DND-41 (cell line): Measurements from ENCODE around the gene SMTNL2.

ENCODE experiments used
- EZH2 ChIP-seq: IDR thresholded peaks from 3 replicates; pipeline ENCODE4 v1.6.1; 2012; ENCODE audit warnings: borderline replicate concordance, low read depth, mild to moderate bottlenecking, moderate library complexity, low read length, inconsistent platforms; ENCODE audit not compliant: severe bottlenecking
- TF ChIP-seq, protein P1 (sequence below): IDR thresholded peaks from 2 replicates; pipeline ENCODE4 v1.5.1; 2012; ENCODE audit warnings: borderline replicate concordance, low read length, moderate library complexity, mild to moderate bottlenecking; ENCODE audit not compliant: poor library complexity, severe bottlenecking; ENCODE audit errors: extremely low read depth

DNA sequence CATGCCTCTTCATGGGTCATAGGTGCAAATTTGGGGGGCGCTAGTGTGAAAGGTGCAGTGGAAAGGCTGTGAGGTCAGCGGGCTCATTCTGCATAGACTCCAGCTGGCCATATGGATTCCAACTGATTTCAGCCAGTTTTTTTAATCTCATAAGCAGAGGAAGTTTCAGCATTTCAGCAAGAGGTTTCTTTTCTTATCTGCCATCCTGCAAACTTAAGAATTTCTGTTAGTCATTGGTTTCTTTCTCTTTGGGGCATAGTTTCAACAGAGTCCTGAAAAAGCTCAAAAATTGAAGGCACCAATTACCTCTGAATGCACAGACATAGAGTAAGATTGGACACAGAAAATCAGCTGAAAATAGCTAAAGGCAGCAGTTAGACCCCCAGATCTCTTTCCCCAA, 73.3 kb downstream of the SMTNL2 start:
- TF ChIP-seq, protein P1, sequence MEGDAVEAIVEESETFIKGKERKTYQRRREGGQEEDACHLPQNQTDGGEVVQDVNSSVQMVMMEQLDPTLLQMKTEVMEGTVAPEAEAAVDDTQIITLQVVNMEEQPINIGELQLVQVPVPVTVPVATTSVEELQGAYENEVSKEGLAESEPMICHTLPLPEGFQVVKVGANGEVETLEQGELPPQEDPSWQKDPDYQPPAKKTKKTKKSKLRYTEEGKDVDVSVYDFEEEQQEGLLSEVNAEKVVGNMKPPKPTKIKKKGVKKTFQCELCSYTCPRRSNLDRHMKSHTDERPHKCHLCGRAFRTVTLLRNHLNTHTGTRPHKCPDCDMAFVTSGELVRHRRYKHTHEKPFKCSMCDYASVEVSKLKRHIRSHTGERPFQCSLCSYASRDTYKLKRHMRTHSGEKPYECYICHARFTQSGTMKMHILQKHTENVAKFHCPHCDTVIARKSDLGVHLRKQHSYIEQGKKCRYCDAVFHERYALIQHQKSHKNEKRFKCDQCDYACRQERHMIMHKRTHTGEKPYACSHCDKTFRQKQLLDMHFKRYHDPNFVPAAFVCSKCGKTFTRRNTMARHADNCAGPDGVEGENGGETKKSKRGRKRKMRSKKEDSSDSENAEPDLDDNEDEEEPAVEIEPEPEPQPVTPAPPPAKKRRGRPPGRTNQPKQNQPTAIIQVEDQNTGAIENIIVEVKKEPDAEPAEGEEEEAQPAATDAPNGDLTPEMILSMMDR, result no peak
- no peak for TF ChIP-seq EZH2
